Measurements from ENCODE around the gene ZNF813.
"Not testable (repeated sequence)": the region's sequence is repeated elsewhere in the genome, so short reads cannot be mapped to it uniquely, and the experiment has no call there.

The ZNF813 gene

DNA sequence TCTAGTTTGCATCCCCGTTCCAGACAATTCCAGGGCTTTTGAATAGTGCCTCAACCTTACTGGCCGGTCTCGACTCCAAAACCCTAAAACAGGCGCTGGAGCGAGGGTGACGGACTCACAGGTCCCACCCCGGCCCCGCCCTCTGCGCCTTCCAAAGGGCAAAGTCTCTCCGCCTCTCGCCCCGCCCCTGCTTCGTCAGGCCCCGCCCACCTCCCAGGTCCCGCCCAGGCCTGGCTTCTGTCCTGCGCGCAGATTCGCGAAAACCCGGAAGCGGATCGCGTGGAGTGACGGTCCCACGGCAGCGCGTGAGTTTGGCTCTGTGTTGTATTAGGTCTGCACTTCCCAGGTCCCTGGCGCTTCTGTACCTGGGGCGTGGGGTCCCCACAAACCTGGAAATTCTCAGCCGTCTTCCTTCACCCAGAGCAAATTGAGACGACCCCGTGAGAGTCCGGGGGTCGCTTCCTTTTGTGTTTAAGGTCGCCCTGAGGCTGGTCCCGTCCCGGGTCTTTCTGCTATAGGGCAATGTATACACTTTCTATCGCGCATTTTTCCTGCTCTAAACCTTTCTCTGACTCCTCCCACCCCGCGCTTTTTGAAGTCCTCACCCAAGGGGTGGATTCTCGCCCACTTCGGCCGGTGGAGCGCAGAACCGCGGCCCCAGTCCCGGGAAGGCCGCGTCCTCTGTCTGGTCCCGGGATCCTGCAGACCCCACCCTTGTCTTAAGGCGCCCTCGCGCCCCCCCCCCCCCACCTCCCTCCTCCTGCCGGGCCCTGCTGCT, at the start of gene ZNF813:
Gene ZNF813 (plus strand): TSS at position 249 of the 778 bp plus-strand sequence. CDS start 16,090 bp downstream, outside the sequence.
- peak; percentile 79 for FAIRE-seq
- peak; percentile 71 for DNase-seq (ENCODE audit: insufficient read length, low spot score)

DNA sequence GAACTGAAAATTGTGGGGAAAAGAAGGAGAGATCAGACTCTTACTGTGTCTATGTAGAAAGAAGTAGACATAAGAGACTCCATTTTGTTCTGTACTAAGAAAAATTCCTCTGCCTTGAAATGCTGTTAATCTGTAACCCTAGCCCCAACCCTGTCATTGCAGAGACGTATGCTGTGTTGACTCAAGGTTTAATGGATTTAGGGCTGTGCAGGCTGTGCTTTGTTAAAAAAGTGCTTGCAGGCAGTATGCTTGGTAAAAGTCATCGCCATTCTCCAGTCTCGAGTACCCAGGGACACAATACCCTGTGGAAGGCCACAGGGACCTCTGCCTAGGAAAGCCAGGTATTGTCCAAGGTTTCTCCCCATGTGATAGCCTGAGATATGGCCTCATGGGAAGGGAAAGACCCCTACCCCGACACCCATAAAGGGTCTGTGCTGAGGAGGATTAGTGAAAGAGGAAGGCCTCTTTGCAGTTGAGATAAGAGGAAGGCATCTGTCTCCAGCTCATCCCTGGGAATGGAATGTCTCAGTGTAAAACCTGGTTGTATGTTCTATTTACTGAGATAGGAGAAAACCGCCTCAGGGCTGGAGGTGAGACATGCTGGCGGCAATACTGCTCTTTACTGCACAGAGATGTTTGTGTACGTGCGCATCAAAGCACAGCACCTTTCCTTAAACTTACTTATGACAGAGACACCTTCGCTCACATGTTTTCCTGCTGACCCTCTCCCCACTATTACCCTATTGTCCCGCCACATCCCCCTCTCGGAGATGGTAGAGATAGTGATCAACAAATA, 46.8 kb upstream of the ZNF813 start:
- DNase-seq (ENCODE audit: insufficient read length, low spot score); FAIRE-seq: not testable (repeated sequence)

DNA sequence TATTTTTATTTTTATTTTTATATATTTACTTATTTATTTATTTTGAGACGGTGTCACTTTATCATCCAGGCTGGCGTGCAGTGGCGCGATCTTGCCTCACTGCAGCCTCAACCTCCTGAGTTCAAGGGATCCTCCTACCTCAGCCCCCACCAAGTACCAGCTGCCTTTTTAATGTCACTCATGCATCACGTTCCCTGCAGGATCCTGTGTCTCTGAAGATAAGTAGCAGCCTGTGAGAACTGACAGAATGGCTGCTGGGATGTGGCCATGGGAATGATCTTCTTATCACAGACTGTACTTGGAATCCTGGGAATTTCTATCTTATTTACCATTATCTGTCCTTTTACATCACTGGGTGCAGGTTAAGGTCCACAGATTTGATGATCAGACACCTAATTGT, 45.0 kb upstream of the ZNF813 start:
- FAIRE-seq (no peak), DNase-seq (ENCODE audit: insufficient read length, low spot score) (no peak)

DNA sequence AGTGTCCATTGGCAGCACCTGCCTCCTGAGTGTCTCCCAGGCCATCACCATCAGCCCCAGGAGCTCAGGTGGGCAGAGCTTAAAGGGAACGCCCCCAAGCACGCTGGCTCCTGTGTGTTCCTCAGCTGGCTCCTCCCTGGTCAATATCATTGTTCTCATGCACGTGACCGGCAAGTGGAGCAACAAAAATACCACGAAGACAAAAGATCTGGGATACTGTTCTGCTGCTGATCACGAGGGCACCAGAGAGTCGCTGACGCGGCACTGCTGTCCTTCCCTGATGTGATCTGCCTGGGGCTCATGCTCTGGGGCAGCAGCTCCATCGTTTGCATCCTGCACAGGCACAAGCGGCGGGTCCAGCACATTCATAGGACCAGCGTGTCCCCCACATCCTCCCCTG, 44.5 kb upstream of the ZNF813 start:
- not testable (repeated sequence) for DNase-seq (ENCODE audit: insufficient read length, low spot score); FAIRE-seq

DNA sequence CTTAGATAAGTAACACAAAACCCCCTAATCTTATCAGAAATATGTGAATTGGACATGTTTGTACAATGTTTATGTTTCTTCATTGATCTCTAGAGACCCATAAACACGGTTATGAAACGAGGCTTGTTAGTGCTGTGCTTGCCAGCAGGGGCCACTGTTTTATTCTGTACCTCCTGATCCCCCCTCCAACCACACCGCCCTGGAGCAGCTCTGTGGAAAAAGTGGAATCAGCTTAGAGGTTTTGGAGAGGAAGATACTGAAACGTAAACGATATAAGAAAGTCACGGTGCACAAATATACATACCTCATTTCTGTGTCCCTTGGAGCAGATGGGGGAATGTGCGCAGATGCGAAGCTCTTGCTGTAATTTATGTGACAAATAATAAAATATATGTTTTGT, 43.9 kb upstream of the ZNF813 start:
- not testable (repeated sequence) for FAIRE-seq

DNA sequence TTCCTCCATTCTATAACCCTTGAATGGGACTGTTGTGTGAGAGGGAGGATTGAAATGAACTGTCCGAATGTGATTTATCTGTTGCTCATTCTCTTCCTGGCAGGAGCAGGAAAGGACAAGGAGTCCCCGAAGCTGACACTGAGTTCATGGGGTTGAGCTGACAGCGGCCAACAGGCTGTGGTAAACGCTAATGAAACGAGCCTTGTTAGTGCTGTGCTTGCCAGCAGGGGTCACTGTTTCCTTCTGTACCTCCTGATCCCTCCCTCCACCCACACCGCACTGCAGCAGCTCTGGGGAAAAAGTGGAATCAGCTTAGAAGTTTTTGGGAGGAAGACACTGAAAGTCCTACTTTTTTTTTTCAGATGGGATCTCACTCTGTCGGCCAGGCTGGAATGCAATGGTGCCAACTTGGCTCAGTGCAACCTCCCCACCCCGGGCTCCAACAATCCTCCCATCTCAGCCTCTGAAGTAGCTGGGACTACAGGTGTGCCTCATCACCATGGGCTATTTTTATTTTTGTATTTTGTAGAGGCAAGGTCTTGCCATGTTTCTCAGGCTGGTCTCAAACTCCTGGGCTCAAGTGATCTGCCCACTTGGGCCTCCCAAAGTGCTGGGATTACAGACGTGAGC, 42.5 kb upstream of the ZNF813 start:
- no peak for FAIRE-seq

More for the DNA sequence above, 43.9 kb upstream of the ZNF813 start:
- DNase-seq (ENCODE audit: insufficient read length, low spot score): not testable (repeated sequence)

DNA sequence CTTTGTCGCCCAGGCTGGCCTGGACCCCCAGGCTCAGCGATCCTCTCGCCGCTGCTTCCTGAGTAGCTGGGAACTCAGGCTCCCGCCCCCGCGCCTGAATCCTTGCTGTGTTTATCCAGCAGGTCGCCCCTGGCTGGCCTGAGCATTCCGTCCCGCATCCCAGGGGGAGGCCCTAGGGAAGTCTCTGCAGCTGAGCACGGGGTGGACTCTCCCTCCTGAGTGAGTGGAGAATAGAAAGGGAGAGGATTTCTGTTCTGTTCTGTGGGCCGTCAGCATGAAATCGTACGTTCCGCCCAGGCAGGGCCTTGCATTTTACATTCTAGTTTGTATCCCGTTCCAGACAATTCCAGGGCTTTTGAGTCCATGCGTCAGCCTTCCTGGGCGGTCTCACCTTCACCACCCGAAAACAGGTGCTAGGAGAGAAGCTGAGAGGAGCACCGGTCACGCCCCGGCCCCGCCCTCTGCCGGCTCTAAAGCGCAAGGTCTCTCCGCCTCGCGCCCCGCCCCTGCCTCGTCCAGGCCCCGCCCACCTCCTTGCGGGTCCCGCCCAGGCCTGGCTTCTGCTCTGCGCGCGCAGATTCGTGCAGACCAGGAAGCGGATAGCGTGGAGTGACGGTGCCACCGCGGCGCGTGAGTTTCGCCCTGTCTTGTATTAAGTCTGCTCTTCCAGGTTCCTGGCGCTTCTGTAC, 36.0 kb upstream of the ZNF813 start, which contains the start of gene ZNF761:
Gene ZNF761 (plus strand): TSS at position 586 of the 689 bp plus-strand sequence. CDS start 15,285 bp downstream, outside the sequence.
- DNase-seq (ENCODE audit: insufficient read length, low spot score): peak; percentile 71
- peak; percentile 94 for FAIRE-seq

More for the DNA sequence above, 42.5 kb upstream of the ZNF813 start:
- DNase-seq (ENCODE audit: insufficient read length, low spot score): peak; percentile 16

DNA sequence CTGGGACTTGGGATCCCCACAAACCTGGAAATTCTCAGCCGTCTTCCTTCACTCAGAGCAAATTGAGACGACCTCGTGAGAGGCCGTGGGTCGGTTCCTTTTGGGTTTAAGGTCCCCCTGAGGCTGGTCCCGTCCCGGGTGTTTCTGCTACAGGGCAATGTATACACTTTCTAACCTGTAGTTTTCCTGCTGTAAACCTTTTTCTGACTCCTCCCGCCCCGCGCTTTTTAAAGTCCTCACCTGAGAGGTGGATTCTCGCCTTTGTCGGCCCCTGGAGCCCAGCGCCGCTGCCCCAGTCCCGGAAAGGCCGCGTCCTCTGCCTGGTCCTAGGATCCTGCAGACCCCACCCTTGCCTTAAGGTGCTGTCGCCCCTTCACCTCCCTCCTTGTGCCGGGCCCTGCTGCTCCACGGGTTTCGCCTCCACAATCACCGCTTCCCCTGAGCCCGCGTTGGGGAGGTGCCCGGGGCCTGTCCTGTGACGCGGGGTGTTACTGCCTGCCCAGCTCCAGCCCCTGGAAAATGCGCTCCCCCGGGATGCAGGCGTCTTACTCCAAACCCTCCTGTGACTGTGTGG, 35.4 kb upstream of the ZNF813 start:
- DNase-seq (ENCODE audit: insufficient read length, low spot score) (no peak), FAIRE-seq (no peak)

DNA sequence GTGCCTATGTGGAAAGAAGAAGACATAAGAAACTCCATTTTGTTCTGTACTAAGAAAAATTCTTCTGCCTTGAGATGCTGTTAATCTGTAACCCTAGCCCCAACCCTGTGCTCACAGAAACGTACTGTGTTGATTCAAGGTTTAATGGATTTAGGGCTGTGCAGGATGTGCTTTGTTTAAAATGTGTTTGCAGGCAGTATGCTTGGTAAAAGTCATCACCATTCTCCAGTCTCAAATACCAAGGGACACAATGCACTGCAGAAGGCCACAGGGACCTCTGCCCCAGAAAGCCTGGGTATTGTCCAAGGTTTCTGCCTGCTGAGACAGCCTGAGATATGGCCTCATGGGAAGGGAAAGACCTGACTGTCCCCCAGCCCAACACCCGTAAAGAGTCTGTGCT, 23.7 kb upstream of the ZNF813 start:
- not testable (repeated sequence) for FAIRE-seq; DNase-seq (ENCODE audit: insufficient read length, low spot score)

DNA sequence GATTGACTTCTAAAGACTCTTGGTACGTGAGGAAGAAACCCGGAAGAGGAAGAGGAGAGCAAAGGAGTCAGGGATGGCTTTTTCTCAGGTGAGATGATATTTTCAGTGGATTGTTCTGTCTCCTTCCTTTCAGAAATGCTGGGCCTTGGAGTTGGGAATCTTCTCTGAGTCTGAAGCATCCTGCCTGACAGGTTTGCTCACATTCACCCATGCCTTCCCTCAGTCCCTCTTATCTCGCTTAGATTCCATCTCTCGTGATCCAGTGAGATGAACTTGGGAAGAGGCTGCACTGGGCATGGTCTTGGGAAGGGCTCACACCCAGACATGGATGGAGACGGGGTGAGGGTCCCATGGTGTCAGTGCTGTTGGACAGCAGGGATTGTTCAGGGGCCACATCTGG, 20.3 kb upstream of the ZNF813 start:
- DNase-seq (ENCODE audit: insufficient read length, low spot score); FAIRE-seq: not testable (repeated sequence)

DNA sequence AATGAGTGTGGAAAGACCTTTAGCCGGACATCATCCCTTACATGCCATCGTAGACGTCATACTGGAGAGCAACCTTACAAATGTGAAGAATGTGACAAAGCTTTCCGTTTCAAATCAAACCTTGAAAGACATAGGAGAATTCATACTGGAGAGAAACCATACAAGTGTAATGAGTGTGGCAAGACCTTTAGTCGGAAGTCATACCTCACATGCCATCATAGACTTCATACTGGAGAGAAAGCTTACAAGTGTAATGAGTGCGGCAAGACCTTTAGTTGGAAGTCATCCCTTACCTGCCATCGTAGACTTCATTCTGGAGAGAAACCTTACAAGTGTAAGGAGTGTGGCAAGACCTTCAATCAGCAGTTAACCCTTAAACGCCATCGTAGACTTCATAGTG, 11.7 kb upstream of the ZNF813 start:
- FAIRE-seq (no peak), DNase-seq (ENCODE audit: insufficient read length, low spot score) (no peak)

DNA sequence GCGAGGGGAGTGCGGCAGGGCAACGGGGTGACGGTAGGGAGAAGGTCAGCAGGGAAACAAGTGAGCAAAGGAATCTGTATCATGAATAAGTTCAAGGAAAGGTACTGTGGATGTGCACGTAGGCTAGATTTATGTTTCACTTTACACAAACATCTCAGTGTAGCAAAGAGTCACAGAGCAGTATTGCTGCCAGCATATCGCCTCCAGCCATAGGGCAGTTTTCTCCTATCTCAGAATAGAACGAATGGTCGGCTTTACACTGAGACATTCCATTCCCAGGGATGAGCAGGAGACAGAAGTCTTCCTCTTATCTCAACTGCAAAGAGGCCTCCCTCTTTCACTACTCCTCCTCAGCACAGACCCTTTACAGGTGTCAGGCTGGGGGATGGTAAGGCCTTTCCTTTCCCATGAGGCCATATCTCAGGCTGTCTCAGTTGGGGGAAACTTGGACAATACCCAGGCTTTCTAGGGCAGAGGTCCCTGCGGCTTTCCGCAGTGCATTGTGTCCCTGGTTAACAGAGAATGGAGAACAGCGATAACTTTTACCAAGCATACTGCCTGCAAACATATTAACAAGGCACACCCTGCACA, 7.3 kb upstream of the ZNF813 start:
- FAIRE-seq; DNase-seq (ENCODE audit: insufficient read length, low spot score): not testable (repeated sequence)

DNA sequence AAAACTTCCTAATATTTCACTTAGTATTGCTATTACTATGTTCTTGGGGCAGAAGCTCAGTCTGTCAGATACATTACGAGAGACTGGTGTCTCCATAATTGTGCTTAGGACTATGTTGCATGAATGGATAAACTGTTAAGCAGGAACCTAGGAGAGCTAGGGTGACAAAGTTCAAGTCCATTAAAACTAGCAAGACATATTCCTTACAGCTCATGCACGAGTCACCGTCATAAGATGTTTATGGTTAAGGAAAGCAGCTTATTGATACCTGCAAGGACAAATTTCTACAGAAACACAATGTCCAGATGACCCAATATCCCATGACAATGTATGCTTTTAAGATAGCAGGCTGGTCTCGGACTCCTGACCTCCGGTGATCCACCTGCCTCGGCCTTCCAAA, 5.7 kb upstream of the ZNF813 start:
- DNase-seq (ENCODE audit: insufficient read length, low spot score) (no peak), FAIRE-seq (no peak)

DNA sequence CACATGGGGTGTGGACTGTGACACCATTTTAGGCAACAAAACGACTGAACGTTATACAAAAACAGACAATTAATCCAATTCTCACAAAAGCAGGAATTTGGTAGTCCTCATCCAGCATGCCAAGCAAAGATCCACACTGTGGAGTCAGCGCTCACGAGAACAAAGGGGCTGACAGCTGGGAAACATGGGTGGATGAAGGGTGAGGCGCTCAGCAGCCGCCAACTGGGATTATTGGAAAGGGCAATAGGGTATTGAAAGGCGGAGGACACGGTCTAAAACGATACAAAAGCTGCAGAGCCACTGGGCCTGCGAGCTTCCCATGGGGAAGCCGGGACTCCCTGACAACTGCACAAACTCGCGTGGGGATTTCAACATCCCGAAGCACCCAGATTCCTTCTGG, 4.7 kb upstream of the ZNF813 start:
- DNase-seq (ENCODE audit: insufficient read length, low spot score) (no peak), FAIRE-seq (no peak)

DNA sequence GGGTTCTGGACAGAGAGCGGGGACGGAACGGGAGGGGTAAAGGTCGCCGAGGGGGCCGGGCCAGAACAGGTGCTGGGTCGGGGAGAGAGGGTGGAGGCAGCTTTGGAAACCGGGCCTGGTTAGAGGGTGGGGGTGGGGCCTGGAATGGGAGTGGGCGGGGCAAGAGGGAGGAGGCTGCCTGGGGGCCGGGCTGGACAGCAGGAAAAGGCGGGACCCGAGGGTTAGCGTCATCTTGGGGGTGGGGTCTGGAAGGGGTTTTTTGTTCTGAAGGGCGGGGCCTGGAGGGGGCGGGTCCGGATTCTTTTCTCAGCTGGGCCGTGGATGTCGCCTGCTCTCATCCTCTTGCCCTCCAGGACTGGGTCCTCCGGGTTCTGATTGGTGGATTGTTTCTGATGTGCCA, 4.3 kb upstream of the ZNF813 start:
- no peak for DNase-seq (ENCODE audit: insufficient read length, low spot score)

DNA sequence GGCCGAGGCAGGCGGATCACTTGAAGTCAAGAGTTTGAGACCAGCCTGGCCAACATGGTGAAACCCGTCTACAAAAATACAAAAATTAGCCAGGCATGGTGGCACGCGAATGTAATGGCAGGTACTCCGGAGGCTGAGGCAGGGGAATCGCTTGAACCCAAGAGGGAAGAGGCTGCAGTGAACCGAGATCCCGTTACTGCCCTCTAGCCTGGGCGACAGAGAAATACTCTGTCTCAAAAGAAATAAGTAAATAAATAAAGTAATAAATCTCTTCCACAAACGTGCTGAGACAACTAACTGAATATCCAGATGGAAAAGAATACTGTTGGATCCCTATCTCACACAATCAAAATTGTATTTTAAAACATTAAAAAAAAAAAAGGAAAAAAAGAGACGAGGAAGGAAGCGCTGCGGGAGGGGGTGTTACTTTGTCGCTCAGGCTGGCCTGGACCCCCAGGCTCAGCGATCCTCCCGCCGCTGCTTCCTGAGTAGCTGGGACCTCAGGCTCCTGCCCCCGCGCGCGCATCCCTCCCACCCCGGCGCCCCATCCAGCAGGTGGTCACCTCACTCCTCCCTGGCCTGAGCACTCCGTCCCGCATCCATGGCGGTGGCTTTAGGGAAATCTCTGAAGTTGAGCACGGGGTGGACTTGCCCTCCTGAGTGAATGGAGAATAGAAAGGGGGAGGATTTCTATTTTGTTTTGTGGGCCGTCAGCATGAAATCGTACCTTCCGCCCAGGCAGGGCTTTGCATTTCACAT, 628 bp upstream of the ZNF813 start:
- DNase-seq (ENCODE audit: insufficient read length, low spot score) (no peak), FAIRE-seq (no peak)

More for the DNA sequence above, 4.3 kb upstream of the ZNF813 start:
- no peak for FAIRE-seq

DNA sequence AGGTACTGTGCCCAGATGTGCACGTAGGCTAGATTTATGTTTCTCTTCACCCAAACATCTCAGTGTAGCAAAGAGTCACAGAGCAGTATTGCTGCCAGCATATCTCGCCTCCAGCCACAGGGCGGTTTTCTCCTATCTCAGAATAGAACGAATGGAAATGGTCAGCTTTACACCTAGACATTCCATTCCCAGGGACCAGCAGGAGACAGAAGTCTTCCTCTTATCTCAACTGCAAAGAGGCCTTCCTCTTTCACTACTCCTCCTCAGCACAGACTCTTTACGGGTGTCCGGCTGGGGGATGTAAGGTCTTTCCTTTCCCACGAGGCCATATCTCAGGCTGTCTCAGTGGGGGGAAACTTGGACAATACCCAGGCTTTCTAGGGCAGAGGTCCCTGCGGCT, 1.1 kb downstream of the ZNF813 start:
- DNase-seq (ENCODE audit: insufficient read length, low spot score); FAIRE-seq: not testable (repeated sequence)

DNA sequence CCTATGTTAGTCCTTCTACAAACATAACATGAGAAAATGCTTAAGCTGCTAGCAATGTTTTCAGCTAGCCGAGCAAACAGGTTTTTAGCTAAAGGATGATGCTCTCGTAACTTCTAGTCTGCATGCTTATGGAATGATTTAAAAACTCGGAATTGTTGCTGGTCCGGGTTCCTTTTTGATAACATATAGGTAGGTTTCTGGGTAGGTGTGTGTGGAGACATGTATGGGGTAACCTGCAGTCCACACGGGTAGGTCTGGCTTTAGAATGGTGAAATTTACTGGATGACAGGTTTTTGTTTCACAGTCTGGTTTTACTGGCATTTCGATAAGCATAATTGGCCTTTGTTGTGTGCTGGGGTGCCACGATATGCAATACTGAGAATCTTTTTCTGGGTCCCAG, 4.4 kb downstream of the ZNF813 start:
- no peak for DNase-seq (ENCODE audit: insufficient read length, low spot score)
- FAIRE-seq: no peak

DNA sequence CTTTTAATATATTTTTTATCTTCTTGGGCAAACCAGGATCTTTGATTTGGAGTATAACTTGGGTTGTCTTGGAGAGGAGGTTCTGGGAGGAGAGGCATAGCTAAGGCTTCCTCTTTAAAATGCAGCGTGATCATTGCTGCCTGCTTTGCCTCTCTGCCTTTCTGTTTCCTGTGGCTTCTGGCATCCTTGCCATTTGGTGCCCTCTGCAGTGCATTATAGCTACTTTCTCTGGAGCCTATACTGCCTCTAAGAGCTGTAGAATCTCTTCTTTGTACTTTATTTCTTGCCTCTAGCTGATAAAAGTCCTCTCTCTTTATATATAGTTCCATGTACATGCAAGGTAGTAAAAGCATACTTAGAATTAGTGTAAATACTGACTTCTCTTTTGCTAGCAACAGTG, 7.3 kb downstream of the ZNF813 start:
- FAIRE-seq: not testable (repeated sequence)

More for the DNA sequence above, 7.3 kb downstream of the ZNF813 start:
- not testable (repeated sequence) for DNase-seq (ENCODE audit: insufficient read length, low spot score)
